ENCODE measurements around the gene TMEFF2. TPM values are rescaled to one million over a fixed set of nuclear protein-coding genes. Genes with fewer than 3 reads are reported as not detected.

Gene TMEFF2
- total RNA-seq, 1 experiment from 2014 or later: not detected

- DNase-seq: peak; percentile 2
- Mint-ChIP-seq H3K9me3 (ENCODE audit: low read depth, unreplicated experiment) (peaks cover 2% of the 10 kb centered on the region), H3K4me3 (ENCODE audit: low read depth, unreplicated experiment) (no peak overlapping the region), H3K27ac (ENCODE audit: unreplicated experiment) (no peak overlapping the region), H3K27me3 (ENCODE audit: unreplicated experiment) (no peaks in the 10 kb centered on the region), H3K4me1 (ENCODE audit: low read depth, unreplicated experiment) (peaks cover 22% of the 10 kb centered on the region), H3K36me3 (ENCODE audit: insufficient read depth, unreplicated experiment) (no peaks in the 10 kb centered on the region)
- intact Hi-C loops (cut with micrococcal nuclease; ENCODE audit: unreplicated experiment): loop anchor here (5.0 kb wide), 1 partner anchor 99 kb away; no protein-coding TSS in a partner anchor
- TF ChIP-seq, protein P1, sequence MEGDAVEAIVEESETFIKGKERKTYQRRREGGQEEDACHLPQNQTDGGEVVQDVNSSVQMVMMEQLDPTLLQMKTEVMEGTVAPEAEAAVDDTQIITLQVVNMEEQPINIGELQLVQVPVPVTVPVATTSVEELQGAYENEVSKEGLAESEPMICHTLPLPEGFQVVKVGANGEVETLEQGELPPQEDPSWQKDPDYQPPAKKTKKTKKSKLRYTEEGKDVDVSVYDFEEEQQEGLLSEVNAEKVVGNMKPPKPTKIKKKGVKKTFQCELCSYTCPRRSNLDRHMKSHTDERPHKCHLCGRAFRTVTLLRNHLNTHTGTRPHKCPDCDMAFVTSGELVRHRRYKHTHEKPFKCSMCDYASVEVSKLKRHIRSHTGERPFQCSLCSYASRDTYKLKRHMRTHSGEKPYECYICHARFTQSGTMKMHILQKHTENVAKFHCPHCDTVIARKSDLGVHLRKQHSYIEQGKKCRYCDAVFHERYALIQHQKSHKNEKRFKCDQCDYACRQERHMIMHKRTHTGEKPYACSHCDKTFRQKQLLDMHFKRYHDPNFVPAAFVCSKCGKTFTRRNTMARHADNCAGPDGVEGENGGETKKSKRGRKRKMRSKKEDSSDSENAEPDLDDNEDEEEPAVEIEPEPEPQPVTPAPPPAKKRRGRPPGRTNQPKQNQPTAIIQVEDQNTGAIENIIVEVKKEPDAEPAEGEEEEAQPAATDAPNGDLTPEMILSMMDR (IDR thresholded peaks at IDR 0.05; ENCODE audit: unreplicated experiment): no peak
- CTCF ChIA-PET: no interaction called here
- BruUV-seq (replicated peaks): no TSS peak
These were observed 218.3 kb downstream of the TMEFF2 start for GRCh38 chr2:191976436-191976835.

- no peak for DNase-seq
- CTCF ChIA-PET: no interaction called here
- no TSS peak for BruUV-seq (replicated peaks)
- Mint-ChIP-seq H3K27me3 (ENCODE audit: unreplicated experiment) (no peaks in the 10 kb centered on the region), H3K9me3 (ENCODE audit: low read depth, unreplicated experiment) (peaks cover 2% of the 10 kb centered on the region), H3K27ac (ENCODE audit: unreplicated experiment) (no peak overlapping the region), H3K36me3 (ENCODE audit: insufficient read depth, unreplicated experiment) (no peaks in the 10 kb centered on the region), H3K4me1 (ENCODE audit: low read depth, unreplicated experiment) (peaks cover 30% of the 10 kb centered on the region), H3K4me3 (ENCODE audit: low read depth, unreplicated experiment) (no peak overlapping the region)
- intact Hi-C loops (cut with micrococcal nuclease; ENCODE audit: unreplicated experiment): loop anchor here (5.0 kb wide), 1 partner anchor 97 kb away; no protein-coding TSS in a partner anchor
- TF ChIP-seq, protein P1 (IDR thresholded peaks at IDR 0.05; ENCODE audit: unreplicated experiment): no peak
These were observed 220.1 kb downstream of the TMEFF2 start for GRCh38 chr2:191974676-191975075.

- H3K9me3 Mint-ChIP-seq (ENCODE audit: low read depth, unreplicated experiment): no peaks in the 10 kb centered on the region
- DNase-seq: no peak
- BruUV-seq (replicated peaks): no TSS peak
- CTCF ChIA-PET: no interaction called here
- intact Hi-C loops (cut with micrococcal nuclease; ENCODE audit: unreplicated experiment): no loop called here
- no peak overlapping the region for H3K27ac Mint-ChIP-seq (ENCODE audit: unreplicated experiment)
- H3K36me3 Mint-ChIP-seq (ENCODE audit: insufficient read depth, unreplicated experiment): no peaks in the 10 kb centered on the region
- peaks cover 15% of the 10 kb centered on the region for H3K4me1 Mint-ChIP-seq (ENCODE audit: low read depth, unreplicated experiment)
- H3K4me3 Mint-ChIP-seq (ENCODE audit: low read depth, unreplicated experiment): no peak overlapping the region
- TF ChIP-seq, protein P1 (IDR thresholded peaks at IDR 0.05; ENCODE audit: unreplicated experiment): no peak
- no peaks in the 10 kb centered on the region for H3K27me3 Mint-ChIP-seq (ENCODE audit: unreplicated experiment)
These were observed 223.9 kb downstream of the TMEFF2 start for GRCh38 chr2:191970867-191971266.

DNA sequence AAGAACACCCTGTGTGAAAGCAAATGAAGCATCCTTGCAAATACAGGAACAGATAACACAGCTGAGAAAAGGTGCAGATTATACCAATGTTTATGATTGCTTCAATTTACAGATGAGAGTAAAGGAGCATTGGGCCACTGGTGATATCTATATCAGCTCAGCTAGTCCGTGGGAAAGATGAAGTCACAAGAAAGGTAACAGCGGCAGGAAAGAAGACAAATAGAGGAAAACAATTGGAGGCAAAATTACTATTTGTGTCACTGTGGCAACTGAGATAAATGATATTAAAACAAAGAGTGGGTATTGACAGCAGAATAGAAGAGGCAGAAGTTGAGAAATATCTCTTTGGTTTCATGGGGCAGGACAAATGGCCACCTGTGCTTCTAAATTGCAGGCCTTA is 226.6 kb downstream of the TMEFF2 start:
- CTCF ChIA-PET: interaction anchor here (0.5 kb wide), 1 partner anchor 399 kb away, joined by 3 read pairs; no protein-coding TSS in a partner anchor
- no peak for DNase-seq
- H3K4me3 Mint-ChIP-seq (ENCODE audit: low read depth, unreplicated experiment): no peak overlapping the region
- no peak overlapping the region for H3K27ac Mint-ChIP-seq (ENCODE audit: unreplicated experiment)
- intact Hi-C loops (cut with micrococcal nuclease; ENCODE audit: unreplicated experiment): no loop called here
- H3K27me3 Mint-ChIP-seq (ENCODE audit: unreplicated experiment): no peaks in the 10 kb centered on the region
- peaks cover 5% of the 10 kb centered on the region for H3K9me3 Mint-ChIP-seq (ENCODE audit: low read depth, unreplicated experiment)
- no peaks in the 10 kb centered on the region for H3K36me3 Mint-ChIP-seq (ENCODE audit: insufficient read depth, unreplicated experiment)
- no TSS peak for BruUV-seq (replicated peaks)
- H3K4me1 Mint-ChIP-seq (ENCODE audit: low read depth, unreplicated experiment): peaks cover 15% of the 10 kb centered on the region
- TF ChIP-seq, protein P1 (IDR thresholded peaks at IDR 0.05; ENCODE audit: unreplicated experiment): no peak
